HG03520 (cell line): Measurements from ENCODE around the gene QRFP.
"Not testable (repeated sequence)": the region's sequence is repeated elsewhere in the genome, so short reads cannot be mapped to it uniquely, and the experiment has no call there.

Source experiments
- ATAC-seq: cut with Tn5 transposase; IDR thresholded peaks from one replicate; pipeline ENCODE4 v1.9.1; 2021; ENCODE audit warnings: mild to moderate bottlenecking, moderate library complexity; ENCODE audit not compliant: unreplicated experiment

The QRFP gene

DNA sequence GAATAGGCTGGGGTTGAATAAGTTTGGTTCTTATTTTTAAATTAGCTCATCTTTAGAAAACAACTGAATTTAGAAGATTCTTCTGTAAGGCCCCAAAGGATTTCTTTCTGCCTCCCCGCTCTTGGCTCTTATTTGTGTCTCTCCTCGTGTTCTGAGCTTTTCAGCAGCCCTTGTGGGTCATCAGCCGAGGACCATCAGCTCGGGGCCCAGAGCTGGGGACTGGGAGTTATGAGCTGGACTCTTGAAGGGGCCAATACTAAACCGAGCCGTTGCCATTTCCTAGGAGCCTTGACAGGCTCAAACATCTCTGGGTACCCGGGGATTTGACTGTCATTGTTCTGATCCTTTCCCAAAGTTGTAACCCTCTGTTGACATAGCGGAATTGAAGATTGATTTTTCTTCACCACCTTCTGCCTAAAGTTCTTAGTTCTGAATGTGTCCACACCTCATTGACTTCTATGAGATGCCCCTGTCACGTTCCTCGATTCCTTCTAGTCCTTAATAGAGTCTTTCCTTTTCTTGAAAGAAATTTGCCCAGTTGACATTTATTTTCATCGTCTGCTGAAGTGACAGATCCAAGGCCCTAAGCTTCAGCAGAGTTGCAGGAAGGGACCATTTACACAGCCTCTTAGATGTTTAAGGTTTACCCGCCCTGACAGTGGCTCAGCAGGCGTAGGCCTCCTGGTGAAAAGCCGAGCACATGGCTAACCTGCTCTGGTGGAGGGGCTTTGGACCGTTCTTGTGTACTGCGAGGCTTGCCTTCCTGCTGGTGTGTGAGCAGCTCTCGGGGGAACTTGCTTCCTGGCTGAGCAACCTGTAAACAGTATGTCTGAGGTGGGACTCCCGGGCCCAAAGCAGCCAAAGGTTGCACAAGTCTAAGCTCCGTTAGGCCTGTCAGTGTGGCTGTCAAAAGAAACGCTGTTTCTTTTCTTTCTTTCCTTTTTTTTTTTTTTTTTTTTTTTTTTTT, 37.6 kb downstream of the QRFP start:
- ATAC-seq: no peak

GRCh38 chr9:130857864-130858738, 38.5 kb downstream of the QRFP start:
- ATAC-seq: no peak

- no peak for ATAC-seq
These were observed 40.1 kb downstream of the QRFP start for GRCh38 chr9:130856474-130856873.

DNA sequence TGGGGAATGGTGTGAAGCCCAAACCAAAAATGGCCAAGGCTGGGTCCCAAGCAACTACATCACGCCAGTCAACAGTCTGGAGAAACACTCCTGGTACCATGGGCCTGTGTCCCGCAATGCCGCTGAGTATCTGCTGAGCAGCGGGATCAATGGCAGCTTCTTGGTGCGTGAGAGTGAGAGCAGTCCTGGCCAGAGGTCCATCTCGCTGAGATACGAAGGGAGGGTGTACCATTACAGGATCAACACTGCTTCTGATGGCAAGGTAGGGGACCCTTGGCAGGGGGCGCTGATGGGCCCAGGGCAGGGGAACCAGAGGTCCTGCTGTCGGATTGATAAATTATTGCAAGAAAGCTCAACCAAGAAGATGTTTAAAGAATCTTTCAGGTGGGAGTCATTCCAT, 41.8 kb downstream of the QRFP start:
- no peak for ATAC-seq

DNA sequence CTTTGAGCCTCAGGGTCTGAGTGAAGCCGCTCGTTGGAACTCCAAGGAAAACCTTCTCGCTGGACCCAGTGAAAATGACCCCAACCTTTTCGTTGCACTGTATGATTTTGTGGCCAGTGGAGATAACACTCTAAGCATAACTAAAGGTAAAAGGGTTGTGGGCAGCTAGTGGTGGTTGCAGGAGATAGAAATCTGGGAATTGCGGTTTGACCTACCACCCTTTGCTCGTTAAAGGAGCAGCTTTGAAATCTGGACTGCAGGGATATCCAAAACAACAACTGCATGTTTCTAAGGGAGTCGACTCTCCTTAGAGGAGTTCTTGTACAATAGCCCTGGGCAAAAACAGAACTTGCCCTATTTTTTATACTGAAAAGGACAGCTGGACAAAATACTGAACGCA, 42.5 kb downstream of the QRFP start:
- no peak for ATAC-seq

DNA sequence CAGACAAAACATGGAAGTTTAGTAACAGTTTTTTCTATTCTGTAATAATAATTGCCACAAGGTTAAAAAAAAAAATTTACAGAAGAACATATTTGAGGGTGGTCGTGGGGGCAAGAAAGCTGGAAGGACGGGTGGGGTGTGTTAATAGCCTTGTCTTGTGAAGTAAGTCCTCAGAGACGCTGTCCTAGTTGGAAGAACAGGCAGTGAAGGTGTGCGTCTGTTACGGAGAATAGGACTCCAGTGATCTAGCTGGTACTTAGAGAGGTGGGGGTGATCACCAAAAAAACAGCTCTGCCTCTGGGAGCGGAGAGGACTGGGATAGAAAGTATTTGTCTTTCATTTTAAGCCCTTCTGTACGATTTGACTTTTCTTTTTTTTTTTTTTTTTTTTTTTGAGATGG, 43.8 kb downstream of the QRFP start:
- no peak for ATAC-seq

GRCh38 chr9:130849356-130849755, 47.3 kb downstream of the QRFP start:
- no peak for ATAC-seq

DNA sequence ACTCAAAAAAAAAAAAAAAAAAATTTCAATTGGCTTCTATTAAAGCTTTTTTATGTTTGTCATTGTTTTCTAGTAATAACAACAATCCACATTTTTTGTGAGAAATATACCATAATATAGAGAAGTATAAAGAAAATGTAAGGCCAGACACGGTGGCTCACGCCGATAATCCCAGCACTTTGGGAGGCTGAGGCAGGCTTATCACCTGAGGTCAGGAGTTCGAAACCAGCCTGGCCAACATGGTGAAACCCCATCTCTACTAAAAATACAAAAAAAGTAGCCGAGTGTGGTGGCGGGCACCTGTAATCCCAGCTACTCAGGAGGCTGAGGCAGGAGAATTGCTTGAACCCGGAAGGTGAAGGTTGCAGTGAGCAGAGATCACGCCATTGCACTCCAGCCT, 48.1 kb downstream of the QRFP start:
- ATAC-seq: not testable (repeated sequence)

GRCh38 chr9:130847306-130848217, 49.0 kb downstream of the QRFP start:
- no peak for ATAC-seq

DNA sequence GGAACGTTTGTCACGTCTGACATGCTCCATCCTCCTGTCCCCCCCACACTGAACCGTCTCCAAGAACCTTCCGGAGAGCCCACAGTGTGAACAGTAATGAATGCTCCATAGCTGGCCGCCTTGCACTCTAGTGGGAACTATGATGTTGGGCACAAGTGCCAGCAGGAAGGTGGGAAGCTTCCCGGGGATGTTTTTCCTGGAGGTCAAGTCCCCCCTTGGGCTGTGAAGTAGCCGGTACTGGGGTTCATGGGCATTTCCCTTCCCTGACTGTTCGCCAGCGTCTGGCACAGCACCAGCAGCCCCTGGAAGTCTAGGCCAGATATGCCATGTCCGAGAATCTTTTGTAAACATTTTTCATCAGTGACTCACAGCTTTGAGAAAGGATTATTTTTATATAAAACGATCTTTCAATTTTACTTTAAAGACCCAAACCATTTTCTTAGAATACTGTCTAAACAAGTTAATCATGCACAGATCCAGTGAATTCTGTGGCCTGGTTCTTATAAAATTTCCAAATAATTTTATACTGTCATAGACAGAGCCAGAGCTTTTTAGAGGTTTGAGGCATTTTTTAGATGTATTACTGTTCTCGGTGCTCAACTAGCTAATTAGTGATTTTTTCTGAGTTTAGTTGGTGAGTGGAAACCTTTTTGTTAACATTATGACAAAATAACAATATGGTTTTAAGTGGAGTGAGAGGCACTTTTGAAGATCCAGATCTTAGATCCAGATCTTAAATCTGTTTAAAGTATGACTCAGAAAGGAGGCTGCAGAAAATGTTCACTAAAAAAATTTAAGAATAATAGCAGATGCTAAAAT, 49.9 kb downstream of the QRFP start:
- no peak for ATAC-seq

- ATAC-seq: no peak
These were observed 50.6 kb downstream of the QRFP start for GRCh38 chr9:130845901-130846481.

GRCh38 chr9:130845254-130845653, 51.4 kb downstream of the QRFP start:
- no peak for ATAC-seq

DNA sequence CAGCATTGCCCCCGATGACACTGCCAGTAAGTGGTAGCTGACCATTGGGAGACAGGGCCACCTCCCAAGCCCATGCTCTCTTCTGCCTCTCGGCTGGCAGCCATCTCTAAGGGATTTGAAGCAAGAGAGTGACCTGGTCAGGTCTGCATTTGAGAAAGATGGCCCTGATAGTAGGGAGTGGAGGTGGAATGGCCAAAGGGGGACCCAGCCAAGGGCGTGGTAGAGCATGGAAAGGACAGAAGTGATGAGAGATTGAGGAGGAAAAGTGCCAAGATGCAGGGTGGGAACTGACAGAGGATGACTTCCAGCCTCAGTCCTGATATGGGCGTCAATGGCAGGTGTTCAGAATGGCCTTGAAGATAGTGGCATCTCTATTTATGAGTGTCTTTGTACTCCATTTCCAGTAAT, 52.6 kb downstream of the QRFP start:
- no peak for ATAC-seq

- ATAC-seq: no peak
These were observed 53.3 kb downstream of the QRFP start for GRCh38 chr9:130843049-130843908.
